ENCODE measurements around the gene ZC3H12D.
"Not testable (repeated sequence)": the region's sequence is repeated elsewhere in the genome, so short reads cannot be mapped to it uniquely, and the experiment has no call there.

Gene ZC3H12D

GRCh38 chr6:149503276-149503675 is 18.5 kb upstream of the ZC3H12D start:
- TF ChIP-seq ZFX (IDR thresholded peaks at IDR 0.05), result no peak
- TF ChIP-seq, protein P1, sequence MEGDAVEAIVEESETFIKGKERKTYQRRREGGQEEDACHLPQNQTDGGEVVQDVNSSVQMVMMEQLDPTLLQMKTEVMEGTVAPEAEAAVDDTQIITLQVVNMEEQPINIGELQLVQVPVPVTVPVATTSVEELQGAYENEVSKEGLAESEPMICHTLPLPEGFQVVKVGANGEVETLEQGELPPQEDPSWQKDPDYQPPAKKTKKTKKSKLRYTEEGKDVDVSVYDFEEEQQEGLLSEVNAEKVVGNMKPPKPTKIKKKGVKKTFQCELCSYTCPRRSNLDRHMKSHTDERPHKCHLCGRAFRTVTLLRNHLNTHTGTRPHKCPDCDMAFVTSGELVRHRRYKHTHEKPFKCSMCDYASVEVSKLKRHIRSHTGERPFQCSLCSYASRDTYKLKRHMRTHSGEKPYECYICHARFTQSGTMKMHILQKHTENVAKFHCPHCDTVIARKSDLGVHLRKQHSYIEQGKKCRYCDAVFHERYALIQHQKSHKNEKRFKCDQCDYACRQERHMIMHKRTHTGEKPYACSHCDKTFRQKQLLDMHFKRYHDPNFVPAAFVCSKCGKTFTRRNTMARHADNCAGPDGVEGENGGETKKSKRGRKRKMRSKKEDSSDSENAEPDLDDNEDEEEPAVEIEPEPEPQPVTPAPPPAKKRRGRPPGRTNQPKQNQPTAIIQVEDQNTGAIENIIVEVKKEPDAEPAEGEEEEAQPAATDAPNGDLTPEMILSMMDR (conservative IDR thresholded peaks at IDR 0.05), result no peak

GRCh38 chr6:149501768-149502167 is 17.0 kb upstream of the ZC3H12D start:
- TF ChIP-seq, protein P1 (conservative IDR thresholded peaks at IDR 0.05), result no peak
- no peak for TF ChIP-seq ZFX (IDR thresholded peaks at IDR 0.05)
- no peak overlapping the region for H3K27ac ChIP-seq

More at GRCh38 chr6:149503276-149503675, 18.5 kb upstream of the ZC3H12D start:
- no peak overlapping the region for H3K27ac ChIP-seq

GRCh38 chr6:149501201-149501600 is 16.4 kb upstream of the ZC3H12D start:
- TF ChIP-seq, protein P1 (conservative IDR thresholded peaks at IDR 0.05), result no peak
- TF ChIP-seq ZFX (IDR thresholded peaks at IDR 0.05), result no peak

DNA sequence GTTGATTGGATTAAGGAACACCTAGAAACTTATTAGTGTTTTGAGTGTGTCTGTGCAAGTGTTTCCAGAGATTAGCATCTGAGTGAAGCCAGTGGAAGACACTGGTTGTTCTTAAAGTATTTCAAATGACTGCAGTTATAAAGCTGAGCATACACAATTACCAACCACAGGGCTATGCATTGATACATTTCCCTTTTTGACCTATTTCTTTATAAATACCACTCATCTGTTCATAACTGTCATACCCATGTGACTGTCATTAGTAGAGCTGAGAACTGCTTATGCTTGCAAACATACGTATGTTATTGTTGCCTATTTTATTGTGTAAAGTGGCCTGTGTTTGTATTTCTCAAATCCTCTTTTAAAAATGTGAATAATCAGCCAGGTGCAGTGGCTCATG is 15.3 kb upstream of the ZC3H12D start:
- no peak for TF ChIP-seq ZFX (IDR thresholded peaks at IDR 0.05)
- TF ChIP-seq, protein P1 (conservative IDR thresholded peaks at IDR 0.05), result no peak

More at GRCh38 chr6:149501201-149501600, 16.4 kb upstream of the ZC3H12D start:
- no peak overlapping the region for H3K27ac ChIP-seq

GRCh38 chr6:149499066-149499465 is 14.3 kb upstream of the ZC3H12D start:
- H3K27ac ChIP-seq, result no peak overlapping the region
- TF ChIP-seq ZFX (IDR thresholded peaks at IDR 0.05), result no peak
- TF ChIP-seq, protein P1 (conservative IDR thresholded peaks at IDR 0.05), result no peak

More for the DNA sequence above, 15.3 kb upstream of the ZC3H12D start:
- no peak overlapping the region for H3K27ac ChIP-seq

- H3K27ac ChIP-seq, result no peak overlapping the region
- TF ChIP-seq ZFX (IDR thresholded peaks at IDR 0.05), result no peak
- TF ChIP-seq, protein P1 (conservative IDR thresholded peaks at IDR 0.05), result no peak
These were observed 12.6 kb upstream of the ZC3H12D start for GRCh38 chr6:149497365-149497764.

DNA sequence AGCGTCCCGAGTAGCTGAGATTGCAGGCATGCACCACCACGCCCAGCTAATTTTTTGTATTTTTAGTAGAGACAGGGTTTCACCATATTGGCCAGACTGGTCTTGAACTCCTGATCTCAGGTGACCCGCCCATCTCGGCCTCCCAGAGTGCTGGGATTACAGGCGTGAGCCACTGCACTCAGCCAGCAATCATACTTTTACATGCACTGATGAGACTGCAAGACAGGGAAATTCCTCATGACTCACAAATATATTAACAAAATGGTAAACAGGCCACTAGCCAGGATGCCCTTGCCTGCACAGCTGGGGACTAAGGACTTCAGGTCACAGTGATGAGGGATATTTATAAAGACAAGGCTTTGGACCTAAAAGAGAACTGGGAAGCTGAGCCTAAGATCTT is 11.8 kb upstream of the ZC3H12D start:
- not testable (repeated sequence) for H3K27ac ChIP-seq

GRCh38 chr6:149495349-149496016 is 10.7 kb upstream of the ZC3H12D start:
- H3K27ac ChIP-seq, result not testable (repeated sequence)

- not testable (repeated sequence) for H3K27ac ChIP-seq
These were observed 10.0 kb upstream of the ZC3H12D start for GRCh38 chr6:149494810-149495209.

Data from C4-2B (cell line).